ENCODE results near the gene CCL25.
"Not testable (repeated sequence)": the region's sequence is repeated elsewhere in the genome, so short reads cannot be mapped to it uniquely, and the experiment has no call there.

CCL25 gene

DNA sequence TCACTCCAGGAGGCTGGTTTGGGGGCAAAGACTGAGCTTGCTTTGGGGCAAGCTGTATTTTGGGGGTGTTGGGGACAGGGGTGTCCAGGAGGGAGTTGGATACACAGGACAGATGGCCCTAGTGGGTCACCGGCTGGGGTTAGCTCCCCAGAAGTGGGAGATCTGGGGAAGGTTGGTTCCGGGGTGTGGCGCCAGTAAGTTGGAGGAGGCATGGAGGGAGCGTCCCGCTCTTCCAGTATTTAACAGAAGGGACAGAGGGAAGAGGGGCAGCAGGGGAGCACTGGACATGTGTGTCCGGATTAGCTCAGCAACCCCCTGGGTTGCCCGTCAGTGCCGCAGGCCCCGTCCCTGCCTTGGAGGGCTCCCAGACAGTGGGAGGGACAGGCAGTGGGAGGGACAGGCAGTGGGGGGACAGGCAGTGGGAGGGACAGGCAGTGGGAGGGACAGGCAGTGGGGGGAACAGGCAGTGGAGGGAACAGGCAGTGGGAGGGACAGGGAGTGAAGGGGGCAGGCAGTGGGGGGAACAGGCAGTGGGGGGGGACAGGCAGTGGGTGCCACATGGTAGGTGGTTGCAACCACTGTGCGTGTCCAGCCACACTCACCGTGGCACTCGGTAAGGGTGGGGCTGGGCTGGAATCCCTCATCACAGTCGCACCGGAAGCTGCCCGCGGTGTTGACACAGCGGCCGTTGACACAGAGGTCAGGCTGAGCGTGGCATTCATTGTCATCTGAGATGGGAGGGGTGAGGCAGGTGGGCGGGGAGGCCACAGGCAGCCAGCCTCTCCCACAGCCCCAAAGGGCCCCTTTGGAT is 33.2 kb downstream of the CCL25 start:
- DNase-seq (ENCODE audit: low read depth in 2 of 2) = no peak

DNA sequence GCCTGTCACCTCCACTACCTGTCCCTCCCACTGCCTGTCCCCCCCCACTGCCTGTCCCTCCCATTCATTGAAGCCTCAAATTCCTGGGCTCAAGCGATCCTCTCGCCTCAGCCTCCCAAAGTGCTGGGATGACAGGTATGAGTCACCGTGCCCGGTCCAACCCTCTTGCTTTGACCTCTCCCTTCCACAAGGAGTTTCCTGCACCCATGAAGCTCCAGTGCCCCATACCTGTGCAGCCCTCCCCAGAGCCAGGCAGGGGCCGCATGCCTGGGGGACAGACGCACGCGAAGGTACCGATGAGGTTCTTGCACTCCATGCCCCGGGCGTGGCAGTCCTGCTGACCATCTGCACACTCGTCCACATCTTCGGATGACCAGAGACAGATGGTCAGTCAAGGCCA is 34.3 kb downstream of the CCL25 start:
- DNase-seq (ENCODE audit: low read depth in 2 of 2) = no peak

DNA sequence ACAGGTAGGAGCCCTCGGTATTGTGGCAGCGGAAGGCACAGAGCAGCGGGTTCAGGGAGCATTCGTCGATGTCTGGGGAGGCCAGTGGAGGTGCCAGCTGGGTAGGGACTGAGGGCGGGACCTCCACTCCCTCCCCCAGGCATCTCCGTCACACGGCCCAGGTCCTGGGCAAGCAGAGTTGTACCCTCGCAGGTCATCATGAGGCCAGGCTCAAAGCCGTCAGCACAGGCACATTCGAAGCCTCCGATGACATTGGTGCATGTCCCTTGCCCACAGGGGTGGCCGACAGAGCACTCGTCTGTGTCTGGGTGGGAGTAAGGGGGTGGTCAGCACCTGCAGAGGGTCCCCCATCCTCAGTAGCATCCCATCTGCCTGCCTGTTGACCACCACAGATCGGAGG is 35.3 kb downstream of the CCL25 start:
- no peak for DNase-seq (ENCODE audit: low read depth in 2 of 2)

DNA sequence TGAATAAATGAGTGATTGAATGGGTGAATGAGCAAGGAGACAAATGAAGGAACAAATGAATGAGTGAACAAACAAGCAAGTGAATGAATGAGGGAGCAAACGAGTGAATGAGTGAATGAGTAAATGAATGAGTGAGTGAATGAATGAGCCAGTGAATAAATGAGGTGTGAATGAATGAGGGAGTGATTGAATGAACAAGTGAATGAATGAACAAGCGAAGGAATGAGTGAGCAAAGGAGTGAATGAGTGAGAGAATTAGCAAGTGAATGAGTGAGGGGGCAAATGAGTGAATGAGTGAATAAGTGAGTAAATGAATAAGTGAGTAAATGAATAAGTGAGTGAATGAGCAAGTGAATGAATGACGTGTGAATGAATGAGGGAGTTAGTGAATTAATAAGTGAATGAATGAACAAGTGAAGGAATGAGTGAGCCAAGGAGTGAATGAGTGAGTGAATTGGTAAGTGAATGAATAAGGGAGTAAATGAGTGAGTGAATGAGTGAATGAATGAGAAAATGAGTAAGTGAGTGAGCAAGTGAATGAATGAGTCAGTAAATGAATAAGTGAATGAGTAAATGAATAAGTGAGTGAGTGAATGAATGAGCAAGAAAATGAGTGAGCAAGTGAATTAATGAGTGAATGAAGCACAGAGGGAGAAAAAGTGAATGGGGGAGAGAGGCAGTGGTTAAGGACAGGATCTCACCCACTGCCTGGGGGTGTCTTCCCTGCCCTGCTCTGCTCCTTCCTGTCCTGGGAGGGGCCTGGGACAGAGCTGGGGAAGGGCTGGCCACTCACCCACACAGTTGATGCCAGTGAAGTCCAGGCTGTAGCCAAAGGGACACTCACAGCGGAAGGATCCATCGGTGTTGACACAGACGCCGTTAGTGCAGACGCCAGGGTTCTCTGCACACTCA is 36.4 kb downstream of the CCL25 start:
- no peak for DNase-seq (ENCODE audit: low read depth in 2 of 2)

DNA sequence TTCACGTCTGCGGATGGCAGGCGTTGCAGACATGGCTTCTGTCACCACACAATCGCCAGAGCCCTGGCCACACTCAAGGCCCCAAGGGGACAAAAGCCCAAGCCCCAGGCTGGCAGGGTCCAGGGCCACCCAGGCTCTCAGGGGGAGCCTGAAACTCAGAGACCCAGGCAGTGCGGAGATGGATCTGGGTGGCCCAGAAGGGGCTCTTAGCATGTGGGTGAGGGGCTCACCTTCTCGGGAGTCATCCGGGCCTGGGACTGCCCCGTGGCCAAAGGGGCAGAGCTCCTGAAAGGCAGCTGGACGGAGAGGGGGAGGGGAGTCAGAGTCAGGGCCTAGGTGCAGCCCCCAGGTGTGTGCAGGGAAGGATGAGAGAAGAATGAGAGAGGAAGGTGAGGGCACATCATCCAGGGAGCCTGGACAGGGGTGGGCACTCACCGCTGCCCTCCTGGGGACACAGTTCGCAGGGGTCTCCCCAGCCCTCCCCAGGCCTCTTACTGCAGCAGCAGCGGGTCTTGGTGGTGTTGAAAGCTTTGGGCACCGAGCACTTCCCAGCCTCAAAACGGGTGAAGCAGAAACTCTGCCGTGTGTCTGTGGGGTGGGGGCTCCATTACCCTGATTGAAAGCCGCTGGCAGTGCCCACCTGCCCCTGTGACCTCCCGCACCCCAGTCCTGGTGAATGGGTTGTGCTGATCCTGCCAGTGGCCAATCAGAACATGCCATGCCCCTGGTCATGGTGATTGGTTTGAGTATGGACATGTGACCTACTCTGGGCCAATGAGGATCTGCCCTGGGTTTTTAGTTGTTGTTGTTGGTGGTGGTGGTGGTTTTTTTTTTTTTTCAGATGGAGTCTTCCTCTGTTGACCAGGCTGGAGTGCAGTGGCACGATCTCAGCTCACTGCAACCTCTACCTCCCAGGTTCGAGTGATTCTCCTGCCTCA is 37.4 kb downstream of the CCL25 start:
- DNase-seq (ENCODE audit: low read depth in 2 of 2) = no peak

DNA sequence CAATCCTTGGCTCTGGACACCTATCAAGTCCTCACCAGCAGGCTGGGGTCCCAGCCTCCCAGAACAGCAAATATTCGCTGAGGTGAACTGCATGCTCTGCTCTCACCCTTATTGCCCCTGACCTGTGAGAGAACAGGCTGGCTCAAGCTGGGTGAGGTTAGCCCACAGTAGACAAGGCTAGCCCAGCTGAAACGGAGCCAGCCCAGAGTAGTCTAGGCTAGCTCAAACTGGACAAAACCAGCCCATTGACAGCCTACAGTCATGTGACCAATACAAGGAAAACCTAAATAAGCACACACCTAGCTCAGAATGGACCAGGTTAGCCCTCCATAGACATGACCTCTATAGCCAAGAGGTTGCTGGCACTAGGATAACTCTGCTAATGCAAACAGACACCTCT is 38.4 kb downstream of the CCL25 start:
- DNase-seq (ENCODE audit: low read depth in 2 of 2) = no peak

DNA sequence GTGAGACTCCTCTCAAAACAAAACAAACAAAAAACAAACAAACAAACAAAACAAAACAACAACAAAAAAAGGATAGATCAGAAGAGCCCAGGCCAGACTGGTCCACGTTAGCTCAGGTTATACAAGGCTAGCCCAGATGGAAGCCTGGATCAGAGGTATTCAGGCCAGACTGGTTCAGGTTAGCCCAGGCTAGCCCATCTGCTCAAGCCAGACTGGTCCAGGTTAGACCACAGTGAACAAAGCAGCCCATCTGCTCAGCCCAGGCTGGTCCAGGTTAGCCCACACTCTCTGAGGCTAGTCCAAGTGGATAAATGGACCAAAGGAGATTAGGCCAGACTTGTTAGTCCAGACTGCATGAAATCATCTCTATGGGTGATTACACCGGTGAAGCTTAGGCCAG is 41.2 kb downstream of the CCL25 start:
- DNase-seq (ENCODE audit: low read depth in 2 of 2) = no peak

DNA sequence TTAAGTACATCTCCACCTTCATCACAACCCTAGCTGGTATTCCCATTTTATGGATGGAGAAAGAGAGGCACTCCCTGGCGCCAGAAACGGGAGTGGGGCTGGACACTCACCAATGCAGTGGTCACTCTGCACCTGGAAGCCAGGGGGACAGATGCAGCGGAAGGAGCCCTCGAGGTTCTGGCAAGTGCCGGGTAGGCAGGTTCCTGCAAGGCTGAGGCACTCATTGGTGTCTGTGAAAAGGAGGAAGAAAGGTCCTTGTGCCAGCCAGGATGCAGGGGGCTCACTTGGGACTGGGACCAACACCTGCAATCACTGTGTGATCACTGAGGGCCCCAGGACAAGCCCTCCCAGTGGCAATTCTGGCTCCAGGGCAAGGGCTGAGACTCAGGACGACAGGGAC is 41.8 kb downstream of the CCL25 start:
- DNase-seq (ENCODE audit: low read depth in 2 of 2) = no peak

DNA sequence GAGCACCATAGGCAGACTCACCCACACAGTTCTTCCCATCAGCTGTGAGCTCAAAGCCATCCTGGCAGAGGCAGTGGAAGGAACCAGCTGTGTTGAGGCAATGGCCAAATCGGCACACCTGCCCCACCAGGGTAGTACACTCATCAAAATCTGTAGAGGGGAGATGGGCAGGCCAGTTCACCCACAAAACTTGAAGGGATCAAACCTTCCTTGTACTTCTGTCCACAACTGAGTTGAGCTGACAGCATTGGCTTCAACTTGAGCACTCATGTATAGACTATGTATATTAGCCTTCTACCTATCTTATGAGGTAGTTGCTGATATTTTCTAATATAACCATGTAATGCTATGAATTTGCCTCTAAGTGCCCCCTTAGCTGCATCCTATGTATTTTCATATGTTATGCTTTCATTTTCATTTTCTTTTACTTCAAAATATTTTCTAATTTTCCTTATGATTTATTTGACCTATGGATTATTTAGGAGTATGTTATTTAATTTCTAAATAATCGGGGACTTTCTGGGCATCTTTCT is 42.9 kb downstream of the CCL25 start:
- no peak for DNase-seq (ENCODE audit: low read depth in 2 of 2)

DNA sequence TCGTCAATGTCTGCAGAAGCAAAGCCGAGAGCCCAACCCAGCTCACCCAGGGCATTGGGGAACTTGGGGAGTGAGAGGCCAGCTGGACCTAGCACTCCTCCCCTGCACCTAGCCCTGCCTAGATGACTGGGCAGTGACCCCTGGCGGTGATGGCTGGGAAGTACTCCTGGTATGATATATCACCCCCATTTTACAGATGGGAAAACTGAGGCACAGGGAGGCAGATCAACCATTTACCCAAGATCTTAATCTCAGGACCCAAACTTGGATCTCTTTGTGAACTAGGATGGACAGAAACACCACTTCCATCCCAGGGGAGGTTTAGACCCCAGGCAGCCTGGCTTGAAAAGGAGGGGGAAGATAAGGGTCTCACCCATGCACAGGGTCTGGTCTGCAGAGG is 43.5 kb downstream of the CCL25 start:
- DNase-seq (ENCODE audit: low read depth in 2 of 2) = no peak

DNA sequence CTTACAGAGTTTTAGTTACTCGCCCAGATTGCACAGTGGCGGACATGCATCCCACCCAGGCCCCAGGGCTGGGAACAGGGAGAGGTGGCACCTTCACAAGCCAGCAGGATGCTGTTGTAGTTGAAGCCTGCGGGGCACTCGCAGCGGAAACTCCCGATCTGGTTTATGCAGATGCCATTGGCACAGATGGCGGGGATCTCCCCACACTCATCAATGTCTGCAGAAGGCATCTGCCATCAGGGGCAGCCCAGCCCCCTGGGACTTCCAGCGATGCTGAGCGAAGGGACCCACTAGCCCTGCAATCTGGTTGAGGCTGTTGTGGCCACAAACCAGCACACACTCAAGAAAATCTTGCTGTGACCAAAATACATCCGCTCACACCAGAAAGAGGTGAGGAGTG is 44.6 kb downstream of the CCL25 start:
- DNase-seq (ENCODE audit: low read depth in 2 of 2) = no peak

DNA sequence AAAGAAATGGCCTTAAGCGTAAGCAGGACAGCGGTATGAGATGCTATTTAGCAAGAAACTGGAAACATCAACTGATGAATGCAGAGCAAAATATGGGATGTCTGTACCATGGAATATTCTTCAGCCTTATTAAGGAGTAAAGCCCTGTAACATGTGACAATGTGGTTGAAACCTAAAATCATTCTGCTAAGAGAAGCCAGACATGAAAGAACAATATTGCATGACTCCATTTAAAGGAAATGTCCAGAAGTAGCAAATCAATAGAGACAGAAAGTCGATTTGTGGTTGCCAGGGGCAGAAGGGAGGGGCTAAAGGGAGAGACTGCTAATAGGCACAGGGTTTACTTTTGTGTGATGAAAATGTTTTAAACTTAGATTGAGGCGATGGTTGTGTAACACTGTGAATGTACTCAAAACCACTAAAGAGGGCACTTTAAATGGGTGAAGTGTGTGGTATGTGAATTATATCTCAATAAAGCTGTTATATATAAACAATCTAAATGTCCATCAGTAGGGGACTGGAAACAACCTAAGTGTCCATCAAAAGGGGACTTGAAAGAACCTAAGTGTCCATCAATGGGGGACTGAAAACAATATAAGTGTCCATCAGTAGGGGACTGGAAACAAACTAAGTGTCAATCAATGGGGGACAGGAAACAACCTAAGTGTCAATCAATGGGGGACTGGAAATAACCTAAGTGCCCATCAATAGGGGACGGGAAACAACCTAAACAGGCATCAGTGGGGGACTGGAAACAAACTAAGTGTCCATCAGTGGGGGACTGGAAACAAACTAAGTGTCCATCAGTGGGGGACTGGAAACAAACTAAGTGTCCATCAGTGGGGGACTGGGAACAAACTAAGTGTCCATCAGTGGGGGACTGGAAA is 45.4 kb downstream of the CCL25 start:
- DNase-seq (ENCODE audit: low read depth in 2 of 2) = no peak

DNA sequence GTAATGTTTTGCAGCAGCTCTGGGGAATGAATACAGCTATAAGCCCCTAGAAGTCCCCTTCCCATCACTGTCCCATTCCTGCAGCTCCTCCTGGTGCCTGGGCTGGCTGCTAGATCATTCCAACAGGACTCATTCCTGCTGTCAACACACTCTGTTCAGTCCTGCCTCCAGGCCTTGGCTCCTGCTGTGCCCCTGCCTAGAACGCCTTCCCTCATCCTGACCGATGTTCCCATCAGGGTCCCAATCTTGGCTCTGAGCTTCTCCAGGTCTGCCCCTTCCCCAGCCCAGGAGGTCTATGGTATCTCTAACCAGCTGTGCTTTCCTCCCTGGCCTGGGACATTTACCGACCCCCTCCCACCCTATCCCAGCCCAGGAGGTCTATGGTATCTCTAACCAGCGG is 48.8 kb downstream of the CCL25 start:
- DNase-seq (ENCODE audit: low read depth in 2 of 2) = no peak

DNA sequence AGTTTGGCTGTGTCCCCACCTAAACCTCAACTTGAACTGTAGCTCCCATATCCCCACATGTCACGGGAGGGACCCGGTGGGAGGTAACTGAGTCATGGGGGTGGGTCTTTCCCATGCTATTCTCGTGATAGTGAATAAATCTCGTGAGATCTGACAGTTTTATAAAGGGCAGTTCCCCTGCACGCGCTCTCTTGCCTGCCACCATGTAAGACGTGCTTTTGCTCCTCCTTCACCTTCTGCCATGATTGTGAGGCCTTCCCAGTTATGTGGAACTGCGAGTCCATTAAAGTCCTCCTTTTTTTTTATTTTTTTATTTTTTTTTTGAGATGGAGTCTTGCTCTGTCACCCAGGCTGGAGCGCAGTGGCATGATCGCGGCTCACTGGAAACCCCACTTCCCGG is 49.4 kb downstream of the CCL25 start:
- DNase-seq (ENCODE audit: low read depth in 2 of 2) = not testable (repeated sequence)

DNA sequence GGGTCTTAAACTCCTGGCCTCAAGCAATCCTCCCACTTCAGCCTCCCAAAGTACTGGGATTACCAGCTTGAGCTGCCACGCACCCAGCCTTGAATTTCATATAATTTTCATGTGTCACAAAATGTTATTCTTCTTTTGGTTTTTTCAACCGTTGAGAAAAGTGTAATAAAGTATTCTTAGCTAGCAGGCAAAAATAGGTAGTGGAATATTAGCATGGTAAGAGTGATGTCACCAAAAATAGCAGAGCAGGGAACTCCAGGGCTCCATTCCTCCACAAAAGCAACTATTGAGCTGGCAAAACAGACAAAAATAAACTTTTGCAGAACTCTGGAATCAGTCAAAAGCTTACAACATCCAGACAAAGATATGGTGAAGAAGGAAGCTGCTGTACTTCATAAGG is 52.9 kb downstream of the CCL25 start:
- no peak for DNase-seq (ENCODE audit: low read depth in 2 of 2)

DNA sequence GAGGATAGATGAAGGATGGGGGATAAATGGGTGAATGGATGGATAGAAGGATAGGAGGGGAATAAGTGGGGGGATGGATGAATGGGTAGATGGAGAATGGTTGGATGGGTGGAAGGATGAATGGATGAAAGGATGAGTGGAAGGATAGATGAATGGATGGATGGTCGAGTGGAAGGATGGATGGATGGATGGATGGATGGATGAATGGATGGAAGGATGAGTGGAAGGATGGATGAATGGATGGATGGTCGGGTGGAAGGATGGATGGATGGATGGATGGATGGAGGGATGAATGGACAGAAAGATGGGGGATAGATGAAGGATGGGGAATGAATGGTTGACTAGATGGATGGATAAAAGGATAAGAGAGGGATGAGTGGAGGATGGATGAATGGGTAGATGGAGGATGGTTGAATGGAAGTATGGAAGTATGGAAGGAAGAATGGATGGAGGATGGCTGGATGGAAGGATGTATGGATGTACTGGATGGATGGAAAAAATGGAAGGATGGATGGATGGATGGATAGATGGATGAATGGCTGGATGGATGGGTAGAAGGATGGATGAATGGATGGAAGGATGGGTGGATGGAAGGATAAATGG is 54.8 kb downstream of the CCL25 start:
- DNase-seq (ENCODE audit: low read depth in 2 of 2) = no peak

DNA sequence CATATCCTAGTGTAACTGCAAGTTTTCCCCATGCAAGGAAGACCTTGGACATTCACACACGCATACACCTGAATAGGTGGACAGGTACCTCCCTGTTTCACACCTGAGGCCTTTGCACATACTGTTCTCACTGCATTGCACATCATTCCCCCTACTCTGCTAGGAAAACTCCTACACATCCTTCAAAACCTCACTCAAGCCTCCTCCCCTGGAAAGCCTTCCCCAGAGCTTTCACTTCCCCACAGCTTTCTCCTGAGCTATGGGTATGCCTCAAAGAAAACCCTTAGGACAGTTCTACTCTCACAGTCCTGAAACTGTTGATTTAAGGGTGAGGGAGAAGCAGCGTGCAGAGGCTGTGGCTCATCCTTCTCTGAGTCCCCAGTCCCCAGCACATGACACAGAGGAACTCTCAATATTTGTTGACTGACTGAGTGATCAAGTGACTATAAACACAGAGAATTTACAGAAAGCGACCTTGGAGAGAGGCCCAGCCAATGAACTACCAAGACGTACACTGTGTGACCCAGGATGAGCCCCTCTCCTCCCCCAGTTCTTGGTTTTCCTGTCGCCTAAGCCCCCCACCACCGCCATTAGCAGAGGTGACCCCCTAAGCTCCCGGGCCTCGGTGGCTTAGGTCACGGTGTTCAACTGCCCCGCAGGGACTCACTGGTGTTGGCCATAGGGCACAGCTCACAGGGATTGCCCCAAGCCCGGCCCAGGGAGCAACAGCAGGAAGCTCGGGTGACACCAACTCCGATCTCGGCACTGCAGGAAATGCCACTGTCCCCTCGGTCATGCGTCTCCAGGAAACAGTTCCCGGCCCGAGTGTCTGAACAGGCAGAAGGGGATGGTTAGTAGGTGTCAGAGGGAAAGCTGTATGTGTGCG is 56.2 kb downstream of the CCL25 start:
- DNase-seq (ENCODE audit: low read depth in 2 of 2) = no peak

DNA sequence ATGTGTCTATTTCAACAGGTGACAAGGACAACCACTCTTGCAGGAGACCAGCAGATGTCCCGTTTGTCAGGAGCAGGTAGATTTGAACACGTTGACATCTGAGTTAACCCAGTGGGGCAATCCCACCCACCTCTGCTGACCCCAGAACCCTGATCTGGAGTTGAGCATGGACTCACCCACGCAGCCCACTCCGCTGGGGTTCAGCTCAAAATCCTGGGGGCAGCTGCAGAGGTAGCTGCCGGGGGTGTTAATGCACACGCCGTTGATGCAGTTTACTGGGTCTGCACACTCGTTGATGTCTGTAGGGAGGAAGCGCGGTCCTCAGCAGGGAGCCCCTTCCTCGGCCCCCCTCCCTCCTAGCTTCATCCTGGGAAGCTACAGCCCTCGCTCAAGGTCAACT is 56.9 kb downstream of the CCL25 start:
- DNase-seq (ENCODE audit: low read depth in 2 of 2) = no peak

Data from stimulated activated CD4-positive, alpha-beta T cell treated with anti-CD3 and anti-CD28 coated beads, Interleukin-1b, Interleukin-23, amount 100 ng/mL, for 4 hours (primary cell).